Astrocyte (in vitro differentiated cells and primary cell): ENCODE measurements around the gene OR4D10.

ENCODE experiments used
- EZH2 ChIP-seq: IDR thresholded peaks from 2 replicates; pipeline ENCODE4 v1.6.1; 2012; ENCODE audit warnings: mild to moderate bottlenecking, low read length, inconsistent platforms; ENCODE audit not compliant: insufficient read depth
- TF ChIP-seq, protein P1 (sequence below): IDR thresholded peaks from 2 replicates; pipeline ENCODE4 v1.5.1; 2011; ENCODE audit warnings: low read depth, mild to moderate bottlenecking, inconsistent platforms, low read length, moderate library complexity; ENCODE audit not compliant: insufficient read depth

DNA sequence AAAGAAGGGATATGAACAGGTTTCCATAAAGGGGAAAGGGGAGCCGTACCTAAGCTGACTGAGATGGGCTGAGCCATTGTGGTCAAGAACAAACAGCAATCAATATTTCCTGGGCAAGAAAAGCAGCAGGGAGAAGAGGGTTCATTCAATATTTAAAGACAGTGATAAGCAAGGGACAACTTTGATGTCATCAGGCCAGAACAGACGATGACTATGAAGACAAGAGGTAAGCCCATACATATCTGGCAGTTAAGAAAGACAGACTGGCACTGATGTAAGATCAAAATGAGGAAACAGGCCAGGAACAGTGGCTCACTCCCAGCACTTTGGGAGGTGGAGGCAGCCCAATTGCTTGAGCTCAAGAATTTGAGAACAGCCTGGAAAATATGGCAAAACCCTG, 49.3 kb upstream of the OR4D10 start:
- TF ChIP-seq, protein P1, sequence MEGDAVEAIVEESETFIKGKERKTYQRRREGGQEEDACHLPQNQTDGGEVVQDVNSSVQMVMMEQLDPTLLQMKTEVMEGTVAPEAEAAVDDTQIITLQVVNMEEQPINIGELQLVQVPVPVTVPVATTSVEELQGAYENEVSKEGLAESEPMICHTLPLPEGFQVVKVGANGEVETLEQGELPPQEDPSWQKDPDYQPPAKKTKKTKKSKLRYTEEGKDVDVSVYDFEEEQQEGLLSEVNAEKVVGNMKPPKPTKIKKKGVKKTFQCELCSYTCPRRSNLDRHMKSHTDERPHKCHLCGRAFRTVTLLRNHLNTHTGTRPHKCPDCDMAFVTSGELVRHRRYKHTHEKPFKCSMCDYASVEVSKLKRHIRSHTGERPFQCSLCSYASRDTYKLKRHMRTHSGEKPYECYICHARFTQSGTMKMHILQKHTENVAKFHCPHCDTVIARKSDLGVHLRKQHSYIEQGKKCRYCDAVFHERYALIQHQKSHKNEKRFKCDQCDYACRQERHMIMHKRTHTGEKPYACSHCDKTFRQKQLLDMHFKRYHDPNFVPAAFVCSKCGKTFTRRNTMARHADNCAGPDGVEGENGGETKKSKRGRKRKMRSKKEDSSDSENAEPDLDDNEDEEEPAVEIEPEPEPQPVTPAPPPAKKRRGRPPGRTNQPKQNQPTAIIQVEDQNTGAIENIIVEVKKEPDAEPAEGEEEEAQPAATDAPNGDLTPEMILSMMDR = no peak
- no peak for TF ChIP-seq EZH2
